Stimulated activated CD4-positive, alpha-beta T cell treated with anti-CD3 and anti-CD28 coated beads, Interleukin-1b, Interleukin-23, amount 100 ng/mL, for 4 hours (primary cell): ENCODE data around the gene CHIT1.

Source experiments
- DNase-seq, 2 donors: peaks; one replicate each; pipeline ENCODE4 v3.0.0-alpha.2; 2020; ENCODE audit warnings: low read depth in 2 of 2

The CHIT1 gene

DNA sequence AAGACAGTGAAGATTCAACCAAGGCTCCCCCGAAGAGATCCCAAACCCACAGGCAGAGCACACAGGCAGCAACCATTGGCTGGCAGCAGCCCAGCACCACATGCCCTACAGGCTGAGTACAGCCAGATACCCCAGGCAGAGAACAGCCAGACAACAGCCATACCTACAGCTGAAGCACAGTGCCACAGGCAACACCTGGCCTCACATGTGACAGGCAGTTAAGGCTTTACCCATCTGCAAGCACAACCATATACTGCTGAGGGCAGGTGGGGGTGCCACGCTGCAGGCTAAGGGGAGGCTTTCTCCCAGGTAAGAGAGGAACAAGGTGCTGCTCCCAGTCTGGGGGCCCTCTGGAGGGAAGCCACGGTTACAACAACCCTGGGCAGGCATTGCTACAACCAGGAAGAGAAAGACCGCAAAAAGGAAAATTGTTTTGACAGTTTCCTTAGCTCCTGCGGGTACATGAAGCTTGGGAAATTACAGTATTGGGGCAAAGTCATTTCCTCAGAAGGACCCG is 12.3 kb downstream of the CHIT1 start:
- DNase-seq = no peak

DNA sequence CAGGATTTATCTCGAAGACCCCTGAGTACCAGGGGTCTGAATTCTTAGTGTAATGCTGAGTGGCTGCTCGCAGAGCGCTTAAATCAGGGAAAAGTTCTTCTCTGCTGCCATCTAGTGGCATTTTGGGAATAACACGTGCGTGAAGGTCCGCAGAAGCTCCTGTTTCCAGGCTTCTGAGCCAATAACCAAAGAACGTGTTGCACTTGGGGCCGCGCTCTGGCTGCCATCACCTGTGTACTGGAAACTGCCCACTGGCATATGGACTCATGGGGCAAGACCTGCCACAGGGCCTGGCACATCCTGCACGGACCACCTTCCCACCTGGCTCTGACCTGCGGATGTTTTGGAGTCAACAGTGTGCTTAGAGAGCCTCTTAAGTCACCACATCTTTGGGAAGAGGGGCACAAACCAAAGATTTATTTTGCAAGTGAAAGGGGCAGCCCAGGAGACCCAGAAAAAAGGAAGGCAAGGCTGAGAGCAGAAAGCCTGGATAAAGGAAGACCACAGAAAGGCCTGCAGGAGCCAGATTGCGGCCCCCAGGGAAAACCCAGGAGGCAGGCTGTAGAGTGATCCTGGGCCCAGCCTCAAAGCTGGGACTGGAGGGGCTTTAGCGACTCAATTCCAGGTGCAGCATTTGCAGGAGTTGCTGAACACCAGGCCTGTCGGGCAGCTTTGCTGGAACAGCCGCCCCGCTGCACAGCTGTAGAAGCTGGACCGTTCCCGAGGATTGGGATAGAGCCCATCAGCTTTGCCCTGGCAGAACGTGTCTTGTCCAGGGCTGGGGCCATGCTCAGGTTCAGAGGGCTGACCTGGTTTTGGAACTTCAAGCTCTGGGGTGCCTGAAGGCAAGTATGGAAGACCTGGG is 13.0 kb downstream of the CHIT1 start:
- DNase-seq = peak; percentile 15 to 50

DNA sequence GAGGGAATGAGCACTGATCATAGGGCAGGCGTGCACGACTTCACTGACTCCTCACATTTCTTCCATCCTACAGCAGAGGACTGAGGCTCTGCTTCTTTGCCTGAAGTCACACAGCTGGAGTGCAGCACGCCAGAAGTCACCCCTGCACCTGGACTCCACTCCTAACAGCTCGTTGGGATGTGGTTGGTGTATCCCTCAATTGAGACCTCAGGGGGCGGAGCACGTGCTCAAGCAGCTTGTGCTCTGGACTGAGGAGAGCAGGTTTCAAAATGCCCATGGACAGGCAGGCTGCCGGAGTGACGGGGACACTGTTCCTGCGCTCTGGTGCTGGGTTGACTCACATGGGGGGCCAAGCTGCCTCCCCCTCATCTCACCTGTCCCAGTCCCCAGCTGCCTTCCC is 13.9 kb downstream of the CHIT1 start:
- DNase-seq = no peak

DNA sequence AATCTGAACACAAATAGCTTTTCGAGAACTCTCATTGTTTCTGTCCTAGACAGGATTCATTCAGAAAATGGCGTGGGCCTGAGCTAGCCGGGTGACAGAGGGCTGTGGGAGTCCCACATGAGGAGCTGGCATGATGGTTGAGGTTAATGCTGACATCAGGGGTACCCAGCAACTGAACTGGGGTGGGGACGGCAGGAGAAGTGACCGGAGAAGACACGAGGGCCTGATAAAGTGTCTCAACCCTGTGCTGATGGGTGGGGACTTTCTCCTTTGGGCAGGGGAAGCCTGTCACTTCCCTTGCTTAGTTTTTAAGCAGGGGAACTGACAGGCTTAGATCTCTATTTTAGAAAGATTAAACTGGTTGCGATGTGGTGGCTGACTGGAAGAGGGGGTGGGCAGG is 14.6 kb downstream of the CHIT1 start:
- no peak for DNase-seq

DNA sequence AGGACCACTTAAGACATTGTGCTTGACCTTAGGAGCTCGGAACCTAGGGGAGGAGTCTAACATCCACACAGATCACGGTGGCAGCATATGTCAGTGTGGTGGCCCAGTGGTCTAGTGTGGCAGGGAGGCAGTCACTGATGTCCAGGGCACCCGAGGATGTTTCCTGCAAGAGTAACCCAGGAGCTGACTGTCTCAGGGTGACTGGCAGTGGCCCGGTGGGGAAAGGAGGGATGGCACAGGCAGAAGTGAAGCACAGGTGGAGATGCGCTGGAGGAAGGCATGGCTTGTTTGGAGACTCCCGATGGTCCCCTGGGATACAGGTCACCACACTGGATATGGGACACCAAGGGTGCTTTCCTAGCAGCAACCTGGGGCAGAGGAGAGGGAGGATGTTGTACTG is 16.3 kb downstream of the CHIT1 start:
- DNase-seq = no peak

DNA sequence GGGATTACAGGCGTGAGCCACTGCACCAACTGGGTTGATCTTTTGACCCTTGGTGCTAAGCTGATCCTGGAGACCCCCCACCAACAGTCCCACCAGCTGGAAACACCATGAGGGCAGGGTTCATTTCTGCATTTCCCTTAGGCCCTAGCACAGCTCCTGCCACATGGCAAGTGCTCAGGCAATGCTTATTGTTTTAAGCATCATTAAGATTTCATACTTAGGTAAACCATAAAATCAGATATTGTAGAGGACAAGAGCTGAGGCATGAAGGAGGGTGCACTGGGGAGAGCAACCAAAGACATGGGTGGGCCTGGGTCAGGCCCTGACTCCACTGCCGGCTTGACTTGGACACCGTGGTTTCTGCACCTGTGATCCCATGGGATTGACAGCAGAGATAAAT is 17.7 kb downstream of the CHIT1 start:
- DNase-seq = no peak

DNA sequence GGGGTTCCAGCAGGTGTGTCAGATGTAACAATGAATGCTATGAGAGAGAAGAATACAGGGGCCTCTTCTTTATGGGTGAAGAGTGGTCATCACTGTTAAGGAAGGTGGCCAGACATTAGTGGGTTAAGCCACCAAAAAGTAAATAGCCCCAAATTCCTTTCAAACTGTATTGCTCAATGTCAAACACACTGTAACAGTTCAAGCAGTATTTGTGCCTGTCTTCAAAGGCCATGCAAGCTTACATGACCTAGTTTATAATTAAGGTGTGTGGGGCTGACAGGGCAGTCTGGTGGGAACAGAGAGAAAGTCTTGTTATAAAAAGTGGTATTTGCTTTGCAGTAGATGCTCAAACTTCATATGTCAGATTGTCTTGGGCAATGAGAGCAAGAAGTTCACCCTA is 18.5 kb downstream of the CHIT1 start:
- DNase-seq = no peak

DNA sequence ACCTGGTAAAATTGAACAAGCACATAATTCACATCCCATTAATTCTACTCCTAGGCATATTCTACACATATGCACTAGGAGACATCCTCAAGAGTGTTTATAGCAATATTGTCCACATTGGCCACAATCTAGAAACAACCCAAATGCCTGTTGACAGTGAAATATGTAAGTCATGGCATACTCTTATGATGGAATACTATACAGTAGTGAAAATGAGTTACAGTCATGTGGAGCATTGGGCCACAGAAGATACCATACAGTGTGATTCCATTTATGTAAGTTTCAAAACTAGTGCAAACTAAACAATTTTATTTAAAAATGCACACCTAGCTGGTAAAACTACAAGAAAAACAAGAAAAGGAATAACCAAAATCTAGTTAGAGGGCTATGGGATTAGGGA is 19.1 kb downstream of the CHIT1 start:
- DNase-seq = no peak

DNA sequence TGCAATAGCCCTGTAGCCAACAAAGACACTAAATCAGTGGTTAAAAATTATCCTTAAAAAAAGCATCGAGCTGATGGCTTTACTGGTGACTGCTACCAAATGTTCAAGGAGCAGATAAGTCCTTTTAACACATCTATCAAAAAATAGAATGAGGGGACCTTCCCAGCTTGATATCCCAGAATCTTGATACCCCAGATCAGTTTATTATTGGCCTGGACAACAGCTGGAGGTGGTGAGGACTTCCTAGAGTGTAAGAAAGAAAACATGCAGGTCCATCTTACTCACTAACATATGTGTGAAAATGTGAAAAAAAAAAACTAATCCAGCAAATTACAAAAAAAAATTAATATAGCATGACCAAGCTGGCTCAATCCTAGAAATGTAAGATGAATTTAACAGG is 21.3 kb downstream of the CHIT1 start:
- no peak for DNase-seq

DNA sequence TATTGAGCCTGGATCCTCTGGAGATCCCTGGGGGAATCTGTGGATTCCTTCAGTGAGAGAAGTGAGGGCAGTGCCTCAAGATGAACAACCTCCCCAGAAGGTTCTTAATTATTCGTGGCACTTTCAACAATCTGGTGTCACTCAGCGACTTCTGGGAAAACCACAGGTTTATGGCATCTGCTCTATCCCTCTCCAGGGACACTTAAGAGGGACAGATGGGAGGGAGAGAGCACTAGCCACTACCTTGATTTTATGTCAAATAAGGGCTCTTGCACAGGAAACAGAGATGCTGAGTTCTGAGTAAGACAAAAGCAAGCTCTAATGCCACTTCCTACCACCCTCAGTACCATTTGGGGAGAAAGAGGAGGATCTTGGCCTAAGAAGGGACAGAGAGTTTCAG is 21.7 kb downstream of the CHIT1 start:
- DNase-seq = no peak

DNA sequence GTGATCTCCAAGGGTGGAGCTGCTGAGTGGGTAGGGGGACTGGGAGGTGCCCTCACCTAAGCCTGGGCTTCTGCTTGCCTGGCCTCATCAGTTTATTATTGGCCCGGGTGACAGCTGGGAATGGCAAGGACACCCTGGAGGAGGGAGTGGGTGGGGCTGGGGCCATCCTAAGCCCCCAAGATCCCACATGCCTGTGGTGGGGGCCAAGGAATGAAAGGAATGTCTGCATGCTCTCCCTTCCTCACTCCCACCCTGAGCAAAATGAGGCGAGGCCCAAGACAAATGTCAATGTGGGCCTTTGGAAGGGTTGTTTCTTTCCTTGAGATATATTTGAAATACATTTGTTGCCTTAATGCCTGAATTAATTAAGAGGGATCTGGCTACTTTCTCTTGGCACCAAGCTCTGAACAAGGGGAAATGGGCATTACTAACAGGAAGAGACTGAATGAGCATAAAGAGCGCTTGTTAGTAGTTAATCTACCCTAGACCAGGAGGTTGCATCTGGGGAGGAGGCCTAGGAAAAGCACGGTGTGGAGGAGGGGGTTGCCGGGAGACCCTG is 23.3 kb downstream of the CHIT1 start:
- DNase-seq = no peak

DNA sequence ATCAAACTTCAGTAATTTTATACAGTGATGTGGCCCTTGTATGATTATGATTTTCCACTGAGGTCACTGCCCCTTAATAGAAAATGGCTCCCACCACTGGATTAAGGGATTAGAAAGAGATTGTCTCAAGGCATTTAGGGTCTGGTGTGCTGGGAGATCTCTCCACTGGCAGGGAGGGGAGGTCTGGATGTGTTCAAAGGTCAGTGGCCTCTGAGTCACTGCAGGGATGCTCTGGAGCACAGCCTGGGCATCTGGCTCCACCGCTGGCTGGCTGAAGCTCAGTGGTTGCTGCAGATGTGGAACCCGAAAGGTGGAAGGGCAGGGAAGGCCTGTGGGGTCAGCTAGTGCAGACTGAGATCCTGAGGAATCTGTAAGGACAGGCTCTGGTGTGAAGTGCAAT is 24.7 kb downstream of the CHIT1 start:
- no peak for DNase-seq

DNA sequence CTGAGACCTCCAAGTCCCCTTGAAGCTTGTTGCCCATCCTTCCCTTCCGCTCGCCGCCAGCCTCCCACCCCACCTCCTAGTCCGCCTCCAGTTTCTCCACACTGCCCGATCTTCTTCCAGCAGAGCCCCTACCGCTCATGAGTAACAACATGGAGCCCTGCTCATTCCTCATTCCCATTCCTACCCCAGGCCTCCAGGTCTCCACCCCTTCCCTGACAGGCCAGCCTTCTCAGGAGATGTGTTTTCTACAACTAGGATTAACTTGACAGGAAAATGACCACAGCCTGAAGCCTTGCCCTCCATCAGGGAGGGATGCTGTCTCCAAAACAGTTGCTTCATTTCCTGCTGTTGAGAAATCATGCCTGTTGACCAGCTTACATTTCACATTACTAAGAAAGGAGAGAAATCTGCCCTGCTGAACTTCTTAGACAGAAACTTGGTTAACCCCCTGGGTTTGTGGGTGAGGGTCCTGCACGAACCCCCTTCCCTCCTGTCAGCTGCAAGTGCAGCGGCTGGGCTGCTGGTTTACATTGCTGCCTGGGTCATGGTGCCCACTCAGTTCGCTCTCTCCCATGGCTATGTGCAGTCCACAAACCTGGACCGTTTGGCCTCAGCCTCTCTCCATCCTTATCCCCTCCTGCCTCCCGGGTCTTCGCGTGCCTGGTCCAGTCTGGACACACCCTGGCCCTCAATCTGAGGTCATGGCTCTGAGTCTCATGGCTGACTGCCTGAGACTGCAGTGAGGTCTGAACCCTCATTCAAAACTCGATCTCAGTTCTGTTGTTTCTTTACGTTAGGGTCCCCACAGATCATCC is 26.8 kb downstream of the CHIT1 start:
- DNase-seq = no peak

DNA sequence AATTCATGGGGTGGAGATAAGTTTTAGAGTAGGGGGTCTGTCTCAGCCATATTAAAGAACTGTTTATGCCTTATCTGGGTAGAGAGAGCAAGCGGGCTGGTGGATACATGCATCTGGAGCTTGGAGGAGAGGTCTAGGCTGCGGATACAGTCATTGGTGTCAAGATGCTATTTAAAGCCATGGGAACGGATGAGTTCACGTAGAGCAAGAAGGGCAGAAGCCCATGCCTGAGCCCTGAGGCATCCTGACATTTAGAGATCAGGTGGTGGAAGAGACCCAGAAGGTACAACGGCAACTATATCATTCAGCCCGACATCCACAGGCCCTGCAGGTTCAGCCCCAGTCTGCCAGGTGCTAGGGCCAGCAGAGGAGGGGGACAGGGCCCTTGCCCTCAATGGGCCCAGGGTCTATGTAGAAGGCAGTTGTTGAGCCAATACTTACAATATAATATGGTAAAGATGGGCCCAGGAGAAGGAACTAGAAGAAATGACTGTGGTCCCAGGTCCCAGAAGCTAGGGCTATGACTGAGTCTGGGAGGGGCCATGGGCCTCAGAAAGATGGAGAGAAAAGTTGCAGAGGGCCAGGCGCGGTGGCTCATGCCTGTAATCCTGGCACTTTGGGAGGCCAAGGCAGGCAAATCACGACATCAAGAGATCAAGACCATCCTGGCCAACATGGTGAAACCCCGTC is 27.8 kb downstream of the CHIT1 start:
- no peak for DNase-seq

DNA sequence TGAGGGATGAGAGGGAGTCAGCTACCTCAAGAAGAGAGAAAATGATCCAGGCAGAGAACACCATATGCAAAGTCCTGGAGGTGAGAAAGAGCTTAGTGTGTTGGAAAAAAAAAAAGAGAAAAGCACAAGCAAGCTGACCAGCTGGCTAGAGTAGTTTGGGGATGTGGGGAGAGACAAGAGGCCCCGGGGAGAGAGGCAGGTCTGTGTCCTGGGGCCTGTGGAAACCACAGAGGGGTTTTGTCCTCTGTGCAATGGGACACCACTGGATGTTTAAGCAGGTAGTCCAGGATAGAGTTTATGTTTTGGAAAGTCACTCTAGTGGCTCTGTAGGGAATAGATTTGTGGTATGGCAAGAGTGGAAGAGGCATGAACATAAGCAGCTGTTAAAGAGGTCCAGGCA is 28.6 kb downstream of the CHIT1 start:
- DNase-seq = no peak

DNA sequence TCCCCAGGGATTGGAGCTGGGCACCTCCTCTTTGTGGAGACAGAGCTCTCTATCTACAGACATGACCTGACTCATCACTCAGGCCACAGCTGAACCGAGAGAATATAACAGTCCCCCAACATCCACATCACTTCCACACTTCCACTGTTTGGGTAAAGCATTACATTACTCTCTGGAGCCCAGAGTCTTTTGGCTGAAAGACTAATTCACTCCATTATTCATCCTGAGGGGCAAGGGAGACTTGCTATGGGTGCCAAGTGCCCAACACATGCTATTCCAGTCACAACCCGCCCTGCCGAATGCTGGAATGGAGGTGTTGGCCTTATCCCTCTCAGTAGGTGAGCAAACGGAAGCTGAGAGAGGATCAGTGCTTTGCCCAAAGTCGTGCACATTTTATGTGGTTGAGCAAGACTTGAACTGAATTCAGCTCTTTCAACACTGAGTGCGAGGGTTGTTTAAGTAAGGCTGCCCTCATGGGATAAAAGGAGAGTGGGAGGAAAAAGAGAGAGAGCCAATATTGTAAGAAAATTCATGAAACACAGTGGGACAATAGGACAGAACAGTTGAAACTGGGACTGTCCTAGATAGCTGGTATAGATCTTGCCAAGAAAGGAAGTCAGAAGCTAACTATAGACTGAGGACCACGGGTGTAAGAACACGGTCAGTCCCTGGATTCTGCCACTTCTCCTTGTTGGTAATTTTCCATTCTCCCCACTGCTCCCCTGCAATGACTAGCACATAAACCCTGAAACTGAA is 29.5 kb downstream of the CHIT1 start:
- no peak for DNase-seq

DNA sequence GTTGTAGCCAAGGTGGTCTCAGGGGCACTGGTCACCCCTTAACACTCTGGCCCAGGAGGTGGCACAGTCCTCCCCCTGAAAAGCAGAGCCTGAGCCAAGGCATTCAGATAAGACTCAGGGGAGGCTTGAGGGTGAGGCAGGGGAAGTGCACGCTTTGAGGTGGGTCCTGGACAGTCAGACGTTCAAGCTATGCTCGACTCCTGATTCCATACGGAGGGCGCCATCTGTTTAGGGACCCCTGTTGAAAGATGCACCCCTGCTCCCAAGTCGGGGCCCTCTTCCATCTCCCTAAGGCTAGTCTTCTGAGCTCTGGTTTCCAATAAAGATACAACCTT is 30.0 kb downstream of the CHIT1 start:
- DNase-seq = no peak

DNA sequence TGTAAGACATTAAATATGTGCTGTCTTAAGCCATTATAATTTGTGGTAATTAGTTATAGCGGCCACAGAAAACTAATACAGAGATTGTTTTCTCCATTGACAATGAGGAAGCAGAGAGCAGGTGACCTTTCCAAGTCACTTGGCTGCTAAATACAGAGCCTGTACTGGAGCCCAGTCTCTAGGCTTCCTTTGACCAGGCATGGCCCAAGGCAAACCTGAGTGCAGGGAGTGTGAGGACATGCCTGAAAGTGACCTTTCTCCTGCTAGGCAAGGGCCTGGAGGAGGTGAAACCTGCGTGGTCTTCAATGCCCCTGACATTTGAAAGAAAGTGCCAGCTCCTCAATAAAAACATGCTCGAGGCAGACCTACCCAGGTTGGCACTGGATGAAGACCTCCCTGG is 30.5 kb downstream of the CHIT1 start:
- no peak for DNase-seq

DNA sequence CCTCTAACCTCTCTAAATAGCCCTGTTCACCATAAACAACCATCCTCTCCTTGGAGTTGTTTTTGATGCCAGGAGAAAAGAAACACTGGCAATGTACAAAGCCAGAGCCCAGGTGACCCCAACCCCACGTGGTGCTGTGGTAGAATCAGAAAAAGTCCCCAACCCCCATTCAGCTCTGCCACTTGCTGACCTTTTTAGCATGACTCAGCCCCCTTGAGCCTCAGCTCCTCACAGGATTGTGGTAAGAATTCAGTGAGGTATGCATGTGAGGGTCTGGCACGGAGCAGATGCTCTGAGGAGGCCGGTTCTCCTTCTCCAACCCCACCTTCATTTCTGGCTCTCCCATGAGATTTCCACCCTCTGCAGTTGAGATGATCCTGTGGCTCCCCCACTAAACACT is 31.8 kb downstream of the CHIT1 start:
- no peak for DNase-seq

DNA sequence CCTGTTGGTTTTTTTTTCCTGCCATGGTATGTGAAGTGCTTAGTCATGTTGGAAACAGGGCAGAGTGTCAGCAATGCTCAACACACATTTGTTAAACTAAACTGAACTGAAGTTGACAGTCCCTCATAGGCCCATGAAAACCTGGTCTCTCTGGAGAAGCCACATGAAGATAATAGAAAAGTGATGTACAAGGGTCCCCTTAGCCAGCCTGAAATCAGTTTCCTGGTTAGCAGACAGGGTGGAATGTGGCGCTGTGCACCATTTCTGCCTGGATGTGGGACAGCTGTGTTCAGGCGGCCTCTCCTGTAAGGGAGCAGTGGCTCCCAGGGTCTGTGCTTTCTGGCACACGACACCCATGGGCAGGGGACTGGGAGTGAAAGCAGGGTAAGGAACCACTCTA is 33.1 kb downstream of the CHIT1 start:
- DNase-seq = no peak

DNA sequence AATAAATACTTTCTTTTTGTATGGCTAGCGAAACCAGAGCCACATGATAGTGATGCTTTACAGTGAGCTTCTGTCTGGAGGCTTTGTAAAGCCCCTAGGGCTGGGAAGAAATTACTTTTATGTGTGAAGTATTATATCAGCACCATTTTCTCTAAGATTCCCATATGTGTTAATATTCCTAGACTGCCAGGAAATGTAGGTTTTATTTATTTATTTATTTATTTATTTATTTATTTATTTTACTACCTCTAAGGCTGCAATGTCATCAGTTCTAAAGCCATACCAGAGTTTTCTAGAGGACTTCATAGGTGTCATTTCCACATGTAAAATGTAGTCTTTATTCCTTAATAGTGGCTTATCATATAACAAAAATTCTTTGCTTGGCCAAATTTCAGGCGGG is 38.5 kb downstream of the CHIT1 start:
- no peak for DNase-seq

DNA sequence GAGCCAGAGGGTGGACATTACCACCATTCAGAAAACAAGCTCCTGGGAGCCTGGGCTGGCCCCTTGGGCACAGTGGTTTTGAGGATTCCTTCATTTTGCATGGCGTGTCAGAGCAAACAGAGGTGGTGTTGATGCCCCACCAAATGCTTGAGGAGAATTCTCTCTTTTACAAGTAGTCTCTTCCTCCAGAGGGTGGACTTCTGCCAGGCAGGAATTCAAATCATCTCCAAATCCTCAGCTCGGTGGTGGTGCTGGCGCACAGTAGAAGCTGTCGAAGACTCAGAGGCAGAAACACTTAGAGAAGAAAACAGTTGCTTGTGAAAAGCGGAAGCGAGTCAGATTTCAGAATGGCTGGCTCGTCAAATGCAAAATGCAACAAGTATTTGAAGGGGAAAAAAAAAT is 39.5 kb downstream of the CHIT1 start:
- no peak for DNase-seq
